HCT116 (cell line): ENCODE measurements around the gene CLN5. TPM values are rescaled to one million over a fixed set of nuclear protein-coding genes. Genes with fewer than 3 reads are reported as not detected.

Experiments
- ATAC-seq: fragments of 200-7000 bp; cut with Tn5 transposase; 2 replicates; pipeline ENCODE4 v1.9.1; 2020; ENCODE audit warnings: mild to moderate bottlenecking, moderate library complexity
- BruUV-seq: library from RNA; stranded (reverse); fragments of 400-500 nt; replicated peaks from 2 replicates; lab custom pipeline; 2021; lab: Mats Ljungman, UMichigan
- CTCF ChIA-PET: fragments of 300-600 bp; sonication (Branson Sonifier 250); formaldehyde crosslinking; loops from one replicate; lab custom pipeline; 2021; ENCODE audit warnings: antibody characterized with exemption; lab: Charles Lee
- POLR2A ChIA-PET: fragments of 300-600, 350-600 bp; sonication (Branson Sonifier 250); formaldehyde crosslinking; loops from one replicate; lab custom pipeline; 2021; ENCODE audit warnings: antibody characterized with exemption; lab: Charles Lee
- RAD21 ChIA-PET, 2 experiments: fragments of 300-600 bp; sonication (Branson Sonifier 250); formaldehyde crosslinking; loops; one replicate each; lab custom pipeline; 2023; ENCODE audit warnings: low total read pairs in 2 of 2; ENCODE audit not compliant: uncharacterized antibody in 2 of 2, unreplicated experiment in 2 of 2, low non-redundant PET in 1 of 2; lab: Charles Lee
- DNase-seq: peaks from one replicate; pipeline ENCODE4 v3.0.0-alpha.2; 2010; ENCODE audit warnings: low read depth, low spot score
- H2AFZ ChIP-seq: fragments of 200-600 bp; shearing (Covaris generic), sonication (generic); 2 replicates; pipeline ENCODE4 v1.6.1; 2017; ENCODE audit warnings: low read depth, mixed run types, mixed read lengths, antibody characterized with exemption, low read length; ENCODE audit not compliant: poor library complexity, severe bottlenecking
- H3K27ac ChIP-seq: 2 replicates; pipeline ENCODE4 v1.5.1; 2012; ENCODE audit warnings: low read depth, low read length
- H3K27me3 ChIP-seq: fragments of 200-600 bp; sonication (generic); 2 replicates; pipeline ENCODE4 v1.6.1; 2016; ENCODE audit warnings: mixed run types, low read length, mixed read lengths; ENCODE audit not compliant: insufficient read depth
- H3K36me3 ChIP-seq, 2 experiments: fragments of 200-500 bp in 1 of 2; fragments of 200-600 bp in 1 of 2; sonication (Bioruptor generic) in 1 of 2; sonication (generic) in 1 of 2; 2 replicates each; pipeline versions ENCODE4 v1.5.1 to v1.6.1; 2014 to 2016; ENCODE audit warnings: low read length in 2 of 2, inconsistent platforms in 1 of 2, mixed read lengths in 1 of 2, mixed run types in 1 of 2; ENCODE audit not compliant: insufficient read depth in 2 of 2, control insufficient read depth in 1 of 2
- H3K4me1 ChIP-seq, 2 experiments: fragments of 200-600 bp in 1 of 2; sonication (generic) in 1 of 2; 2 replicates each; pipeline versions ENCODE4 v1.5.1 to v1.6.1; 2012 to 2017; ENCODE audit warnings: low read length in 2 of 2, inconsistent platforms in 1 of 2, mild to moderate bottlenecking in 1 of 2, mixed read lengths in 1 of 2, mixed run types in 1 of 2, moderate library complexity in 1 of 2; ENCODE audit not compliant: insufficient read depth in 2 of 2, control insufficient read depth in 1 of 2
- H3K4me2 ChIP-seq: fragments of 200-600 bp; sonication (generic); 2 replicates; pipeline ENCODE4 v1.6.1; 2017; ENCODE audit warnings: mixed run types, low read length, mixed read lengths
- H3K4me3 ChIP-seq, 2 experiments: fragments of 200-600 bp in 1 of 2; sonication (generic) in 1 of 2; replicated peaks in 1 of 2; 2 replicates each; pipeline ENCODE4 v1.5.1; 2011 to 2016; ENCODE audit warnings: low read length in 2 of 2, control low read depth in 1 of 2, low read depth in 1 of 2, mild to moderate bottlenecking in 1 of 2, mixed read lengths in 1 of 2, mixed run types in 1 of 2
- H3K79me2 ChIP-seq: fragments of 200-600 bp; sonication (generic); 2 replicates; pipeline ENCODE4 v1.6.1; 2017; ENCODE audit warnings: mild to moderate bottlenecking, mixed run types, low read length, moderate library complexity, mixed read lengths; ENCODE audit not compliant: insufficient read depth
- H3K9ac ChIP-seq: fragments of 200-600 bp; sonication (generic); 2 replicates; pipeline ENCODE4 v1.6.1; 2016; ENCODE audit warnings: low read length, mixed read lengths
- H3K9me2 ChIP-seq: fragments of 200-600 bp; sonication (generic), shearing (Covaris generic); 2 replicates; pipeline ENCODE4 v1.6.1; 2017; ENCODE audit warnings: mixed run types, mild to moderate bottlenecking, moderate library complexity; ENCODE audit not compliant: insufficient read depth
- H3K9me3 ChIP-seq, 2 experiments: fragments of 200-500 bp in 1 of 2; fragments of 200-600 bp in 1 of 2; sonication (Bioruptor generic) in 1 of 2; sonication (generic) in 1 of 2; 2 replicates each; pipeline ENCODE4 v1.6.1; 2014 to 2017; ENCODE audit warnings: low read length in 2 of 2, mixed read lengths in 2 of 2, inconsistent platforms in 1 of 2, low read depth in 1 of 2, mild to moderate bottlenecking in 1 of 2, mixed run types in 1 of 2, moderate library complexity in 1 of 2; ENCODE audit not compliant: control insufficient read depth in 1 of 2, insufficient read depth in 1 of 2
- H4K20me1 ChIP-seq: fragments of 200-600 bp; sonication (generic), shearing (Covaris generic); 2 replicates; pipeline ENCODE4 v1.6.1; 2017; ENCODE audit warnings: mixed run types, mild to moderate bottlenecking, moderate library complexity; ENCODE audit not compliant: insufficient read depth
- CTCF ChIP-seq, 3 experiments: fragments of 200-600 bp in 1 of 3; sonication (generic) in 1 of 3; IDR thresholded peaks in 2 of 3; conservative IDR thresholded peaks in 1 of 3; 2 replicates each; pipeline ENCODE4 v1.5.1; 2012 to 2017; ENCODE audit warnings: low read depth in 2 of 3, low read length in 2 of 3, antibody characterized with exemption in 1 of 3, borderline replicate concordance in 1 of 3, control low read depth in 1 of 3, mild to moderate bottlenecking in 1 of 3, mixed read lengths in 1 of 3, mixed run types in 1 of 3, moderate library complexity in 1 of 3; ENCODE audit not compliant: insufficient read depth in 1 of 3
- EGR1 ChIP-seq: IDR thresholded peaks from 2 replicates; pipeline ENCODE4 v1.6.1; 2012; ENCODE audit warnings: low read depth
- EZH2 ChIP-seq: fragments of 200-600 bp; sonication (generic); IDR thresholded peaks from 2 replicates; pipeline ENCODE4 v1.6.1; 2017; ENCODE audit warnings: antibody characterized with exemption, mixed run types
- JUND ChIP-seq: IDR thresholded peaks from 2 replicates; pipeline ENCODE4 v1.6.1; 2012
- MAX ChIP-seq: IDR thresholded peaks from 2 replicates; pipeline ENCODE4 v1.6.1; 2012
- POLR2A ChIP-seq: IDR thresholded peaks from 2 replicates; pipeline ENCODE4 v1.7.0; 2011; ENCODE audit warnings: borderline replicate concordance; ENCODE audit not compliant: insufficient read depth, insufficient read length; ENCODE audit errors: extremely low read depth
- POLR2AphosphoS5 ChIP-seq: IDR thresholded peaks from 2 replicates; pipeline ENCODE4 v1.6.1; 2011; ENCODE audit warnings: mild to moderate bottlenecking, low read depth, low read length, moderate library complexity
- RAD21 ChIP-seq: IDR thresholded peaks from 2 replicates; pipeline ENCODE4 v1.6.1; 2012; ENCODE audit warnings: low read depth, mild to moderate bottlenecking
- SIN3A ChIP-seq: IDR thresholded peaks from 2 replicates; pipeline ENCODE4 v1.6.1; 2012; ENCODE audit warnings: low read depth
- SP1 ChIP-seq: IDR thresholded peaks from 2 replicates; pipeline ENCODE4 v1.6.1; 2012; ENCODE audit warnings: low read depth
- TCF7L2 ChIP-seq: IDR thresholded peaks from 2 replicates; pipeline ENCODE4 v1.7.0; 2011; ENCODE audit warnings: borderline replicate concordance, inconsistent platforms; ENCODE audit not compliant: insufficient read depth, insufficient read length; ENCODE audit errors: extremely low read depth
- YY1 ChIP-seq: IDR thresholded peaks from 2 replicates; pipeline ENCODE4 v1.6.1; 2011; ENCODE audit warnings: low read length, low read depth, moderate library complexity, mild to moderate bottlenecking; ENCODE audit not compliant: insufficient replicate concordance; ENCODE audit errors: extremely low read depth
- ZFX ChIP-seq: fragments of 450-650 bp; IDR thresholded peaks from 2 replicates; pipeline ENCODE4 v1.6.1; 2017
- ZNF274 ChIP-seq: fragments of 200-500 bp; sonication (Bioruptor generic); IDR thresholded peaks from 2 replicates; pipeline ENCODE4 v1.6.1; 2014; ENCODE audit warnings: mild to moderate bottlenecking, low read depth, low read length, inconsistent platforms
- intact Hi-C: fragments of 100-400 bp; cut with micrococcal nuclease; formaldehyde crosslinking; loops from 2 replicates; pipeline ENCODE4 v1.10.0; 2022
- total RNA-seq: library from RNA; stranded (reverse); gene quantifications from one replicate; pipeline ENCODE4 v1.2.1, GENCODE V29; 2021; ENCODE audit not compliant: unreplicated experiment
- TF ChIP-seq, protein P1 (sequence below): IDR thresholded peaks from 2 replicates; pipeline ENCODE4 v1.6.1; 2012; ENCODE audit warnings: low read depth
- TF ChIP-seq, protein P2 (sequence below): IDR thresholded peaks from 2 replicates; pipeline ENCODE4 v1.6.1; 2012

Gene CLN5
- total RNA-seq, 1 experiment from 2014 or later, result 21.4 TPM

DNA sequence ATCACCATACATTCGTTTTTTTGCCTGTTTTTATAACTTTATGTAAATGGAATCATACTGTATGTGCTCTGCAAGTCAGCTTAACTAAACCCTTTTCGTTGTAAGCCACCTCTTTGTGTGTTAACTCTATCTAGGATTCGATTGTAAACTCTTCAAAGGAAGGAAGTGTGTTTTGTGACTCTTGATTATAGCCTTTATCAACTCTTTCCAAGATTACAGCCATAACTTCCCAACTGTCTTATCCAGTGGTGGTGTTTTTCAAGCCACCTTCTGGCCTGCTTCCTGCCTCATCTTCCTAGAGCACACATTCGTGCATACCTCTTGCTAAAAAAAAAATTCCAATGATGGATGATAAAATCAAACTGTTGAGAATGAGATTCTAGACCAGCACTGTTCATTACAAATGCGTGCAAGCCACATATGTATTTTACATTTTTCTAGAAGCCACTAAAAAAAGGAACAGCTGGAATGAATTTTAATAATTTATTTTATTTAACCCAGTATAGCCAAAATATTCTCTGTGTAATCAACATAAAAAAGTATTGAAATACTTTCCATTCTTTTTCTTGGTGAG lies 47.1 kb downstream of the CLN5 start:
- H3K4me2 ChIP-seq, result no peak overlapping the region
- H3K9me3 ChIP-seq, result no peaks in the 10 kb centered on the region
- RAD21 ChIA-PET, result no interaction called here
- H3K9ac ChIP-seq, result no peak overlapping the region
- CTCF ChIA-PET, result no interaction called here
- no peaks in the 10 kb centered on the region for H3K27me3 ChIP-seq
- H3K4me3 ChIP-seq, result no peak overlapping the region
- no TSS peak for BruUV-seq
- no peaks in the 10 kb centered on the region for H3K79me2 ChIP-seq
- H4K20me1 ChIP-seq, result no peaks in the 10 kb centered on the region
- intact Hi-C loops, result no loop called here
- H2AFZ ChIP-seq, result no peak overlapping the region
- no peaks in the 10 kb centered on the region for H3K4me1 ChIP-seq
- no peak for TF ChIP-seq SIN3A
- TF ChIP-seq JUND, result no peak
- no peak for TF ChIP-seq YY1
- TF ChIP-seq CTCF (IDR thresholded peaks at IDR 0.05 in 2 of 3, conservative IDR thresholded peaks at IDR 0.05 in 1 of 3; ENCODE audit: borderline replicate concordance in 1 of 3, insufficient read depth in 1 of 3, low read depth in 2 of 3, low read length in 2 of 3), result no peak
- TF ChIP-seq RAD21, result no peak
- no peak for TF ChIP-seq TCF7L2
- TF ChIP-seq, protein P1, sequence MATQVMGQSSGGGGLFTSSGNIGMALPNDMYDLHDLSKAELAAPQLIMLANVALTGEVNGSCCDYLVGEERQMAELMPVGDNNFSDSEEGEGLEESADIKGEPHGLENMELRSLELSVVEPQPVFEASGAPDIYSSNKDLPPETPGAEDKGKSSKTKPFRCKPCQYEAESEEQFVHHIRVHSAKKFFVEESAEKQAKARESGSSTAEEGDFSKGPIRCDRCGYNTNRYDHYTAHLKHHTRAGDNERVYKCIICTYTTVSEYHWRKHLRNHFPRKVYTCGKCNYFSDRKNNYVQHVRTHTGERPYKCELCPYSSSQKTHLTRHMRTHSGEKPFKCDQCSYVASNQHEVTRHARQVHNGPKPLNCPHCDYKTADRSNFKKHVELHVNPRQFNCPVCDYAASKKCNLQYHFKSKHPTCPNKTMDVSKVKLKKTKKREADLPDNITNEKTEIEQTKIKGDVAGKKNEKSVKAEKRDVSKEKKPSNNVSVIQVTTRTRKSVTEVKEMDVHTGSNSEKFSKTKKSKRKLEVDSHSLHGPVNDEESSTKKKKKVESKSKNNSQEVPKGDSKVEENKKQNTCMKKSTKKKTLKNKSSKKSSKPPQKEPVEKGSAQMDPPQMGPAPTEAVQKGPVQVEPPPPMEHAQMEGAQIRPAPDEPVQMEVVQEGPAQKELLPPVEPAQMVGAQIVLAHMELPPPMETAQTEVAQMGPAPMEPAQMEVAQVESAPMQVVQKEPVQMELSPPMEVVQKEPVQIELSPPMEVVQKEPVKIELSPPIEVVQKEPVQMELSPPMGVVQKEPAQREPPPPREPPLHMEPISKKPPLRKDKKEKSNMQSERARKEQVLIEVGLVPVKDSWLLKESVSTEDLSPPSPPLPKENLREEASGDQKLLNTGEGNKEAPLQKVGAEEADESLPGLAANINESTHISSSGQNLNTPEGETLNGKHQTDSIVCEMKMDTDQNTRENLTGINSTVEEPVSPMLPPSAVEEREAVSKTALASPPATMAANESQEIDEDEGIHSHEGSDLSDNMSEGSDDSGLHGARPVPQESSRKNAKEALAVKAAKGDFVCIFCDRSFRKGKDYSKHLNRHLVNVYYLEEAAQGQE, result no peak
- TF ChIP-seq POLR2A, result no peak
- TF ChIP-seq EGR1, result no peak
- no peak for TF ChIP-seq SP1
- no peak for TF ChIP-seq POLR2AphosphoS5
- TF ChIP-seq ZNF274, result no peak
- TF ChIP-seq ZFX, result no peak
- TF ChIP-seq MAX, result no peak
- TF ChIP-seq EZH2, result no peak
- TF ChIP-seq, protein P2, sequence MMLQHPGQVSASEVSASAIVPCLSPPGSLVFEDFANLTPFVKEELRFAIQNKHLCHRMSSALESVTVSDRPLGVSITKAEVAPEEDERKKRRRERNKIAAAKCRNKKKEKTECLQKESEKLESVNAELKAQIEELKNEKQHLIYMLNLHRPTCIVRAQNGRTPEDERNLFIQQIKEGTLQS, result no peak
- TF ChIP-seq, all 23 proteins: peak for 0
- POLR2A ChIA-PET, result no interaction called here
- H3K27ac ChIP-seq, result no peak overlapping the region
- no peaks in the 10 kb centered on the region for H3K36me3 ChIP-seq
- no peak for ATAC-seq
- no peak for DNase-seq
- no peaks in the 10 kb centered on the region for H3K9me2 ChIP-seq
